SU-DHL-6 (cell line): ENCODE measurements around the gene CCDC141.

Experiments
- CTCF ChIP-seq: fragments of 200-600 bp; sonication (generic); IDR thresholded peaks from one replicate; pipeline ENCODE4 v1.5.1; 2017; ENCODE audit warnings: antibody characterized with exemption, mild to moderate bottlenecking, low read length, moderate library complexity; ENCODE audit not compliant: insufficient read depth, poor library complexity, severe bottlenecking
- EZH2phosphoT487 ChIP-seq: fragments of 200-600 bp; sonication (generic), shearing (Covaris generic); conservative IDR thresholded peaks from 2 replicates; pipeline ENCODE4 v1.6.1; 2018; ENCODE audit warnings: mild to moderate bottlenecking, antibody characterized with exemption, low read length, moderate library complexity, mixed read lengths

DNA sequence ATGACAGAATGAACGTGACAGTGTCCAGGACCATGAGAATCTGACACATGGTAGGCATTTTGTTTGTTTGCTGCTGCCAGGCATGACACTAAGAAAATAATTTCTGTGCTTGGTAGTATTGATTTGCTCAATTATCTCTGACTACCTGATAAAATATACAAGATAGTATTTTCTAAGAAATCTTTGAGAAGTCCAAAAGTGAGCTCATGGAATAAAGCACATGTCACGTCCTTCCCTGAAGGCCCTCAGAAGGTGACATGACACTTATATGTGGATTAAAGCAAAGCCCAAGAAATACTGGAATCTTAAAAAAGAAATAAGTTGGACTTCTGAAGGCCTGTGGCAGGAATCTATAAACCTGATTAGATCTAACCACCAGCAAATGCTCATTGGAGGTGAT lies 238.9 kb downstream of the CCDC141 start:
- TF ChIP-seq CTCF (no peak), EZH2phosphoT487 (no peak)
